Liver (tissue), 9 donors: Measurements from ENCODE around the gene MID1. TPM values are rescaled to one million over a fixed set of nuclear protein-coding genes. Genes with fewer than 3 reads are reported as not detected.

Experiments
- DNase-seq: peaks from one replicate; pipeline ENCODE4 v3.0.0-alpha.2; 2017; ENCODE audit warnings: low spot score
- H3K27ac ChIP-seq, 2 donors: one replicate each; pipeline ENCODE4 v1.7.0; 2013; ENCODE audit warnings: inconsistent platforms in 2 of 2, low read length in 2 of 2, control low read depth in 1 of 2, low read depth in 1 of 2, mild to moderate bottlenecking in 1 of 2
- H3K27me3 ChIP-seq, 4 donors: one replicate each; pipeline versions ENCODE4 v1.6.1 to v1.7.0; 2013; ENCODE audit warnings: low read length in 3 of 4, inconsistent platforms in 1 of 4, mild to moderate bottlenecking in 1 of 4, moderate library complexity in 1 of 4; ENCODE audit not compliant: control insufficient read depth in 4 of 4, insufficient read depth in 4 of 4
- H3K36me3 ChIP-seq, 4 donors: one replicate each; pipeline versions ENCODE4 v1.6.1 to v1.7.0; 2013; ENCODE audit warnings: low read length in 3 of 4, mild to moderate bottlenecking in 3 of 4, low read depth in 1 of 4, moderate library complexity in 1 of 4; ENCODE audit not compliant: control insufficient read depth in 4 of 4, insufficient read depth in 3 of 4
- H3K4me1 ChIP-seq, 4 donors: one replicate each; pipeline versions ENCODE4 v1.6.1 to v1.7.0; 2013; ENCODE audit warnings: low read length in 3 of 4, mild to moderate bottlenecking in 3 of 4, moderate library complexity in 1 of 4; ENCODE audit not compliant: control insufficient read depth in 4 of 4, insufficient read depth in 4 of 4
- H3K4me3 ChIP-seq, 3 donors: one replicate each; pipeline versions ENCODE4 v1.6.1 to v1.7.0; 2013; ENCODE audit warnings: low read length in 3 of 3, control low read depth in 1 of 3, low read depth in 1 of 3, mild to moderate bottlenecking in 1 of 3
- H3K9ac ChIP-seq, 2 donors: one replicate each; pipeline ENCODE4 v1.7.0; 2013; ENCODE audit warnings: low read length in 2 of 2, mild to moderate bottlenecking in 2 of 2, moderate library complexity in 2 of 2, control low read depth in 1 of 2, low read depth in 1 of 2
- H3K9me3 ChIP-seq, 4 donors: one replicate each; pipeline versions ENCODE4 v1.6.1 to v1.7.0; 2013; ENCODE audit warnings: low read length in 3 of 4; ENCODE audit not compliant: control insufficient read depth in 4 of 4
- ATF3 ChIP-seq: IDR thresholded peaks from 2 replicates; pipeline ENCODE4 v1.6.1; 2016; ENCODE audit warnings: antibody characterized with exemption
- CTCF ChIP-seq: fragments of 150-350 bp; IDR thresholded peaks from 2 replicates; pipeline ENCODE4 v1.5.1; 2017; ENCODE audit warnings: improper control_type of control experiment, low read depth, low read length; ENCODE audit not compliant: missing input control
- EGR1 ChIP-seq, 2 donors: IDR thresholded peaks; 2 replicates each; pipeline ENCODE4 v1.6.1; 2016 to 2018; ENCODE audit warnings: antibody characterized with exemption in 2 of 2, low read depth in 2 of 2
- FOXA1 ChIP-seq: IDR thresholded peaks from 2 replicates; pipeline ENCODE4 v1.6.1; 2016; ENCODE audit warnings: antibody characterized with exemption
- FOXA2 ChIP-seq: IDR thresholded peaks from 2 replicates; pipeline ENCODE4 v1.6.1; 2016; ENCODE audit warnings: antibody characterized with exemption
- GABPA ChIP-seq, 2 donors: IDR thresholded peaks in 1 of 2; conservative IDR thresholded peaks in 1 of 2; 2 replicates each; pipeline ENCODE4 v1.6.1; 2016; ENCODE audit warnings: antibody characterized with exemption in 2 of 2, mild to moderate bottlenecking in 1 of 2, moderate library complexity in 1 of 2
- HNF4A ChIP-seq, 2 donors: conservative IDR thresholded peaks; 2 replicates each; pipeline ENCODE4 v1.6.1; 2016; ENCODE audit warnings: antibody characterized with exemption in 2 of 2, mild to moderate bottlenecking in 2 of 2
- HNF4G ChIP-seq: IDR thresholded peaks from 2 replicates; pipeline ENCODE4 v1.6.1; 2016; ENCODE audit warnings: antibody characterized with exemption
- JUND ChIP-seq, 2 donors: IDR thresholded peaks; 2 replicates each; pipeline ENCODE4 v1.6.1; 2016; ENCODE audit warnings: antibody characterized with exemption in 2 of 2
- MAX ChIP-seq: IDR thresholded peaks from 2 replicates; pipeline ENCODE4 v1.6.1; 2016; ENCODE audit warnings: antibody characterized with exemption
- NR2F2 ChIP-seq: IDR thresholded peaks from 2 replicates; pipeline ENCODE4 v1.6.1; 2016; ENCODE audit warnings: antibody characterized with exemption
- RAD21 ChIP-seq, 2 donors: IDR thresholded peaks; 2 replicates each; pipeline ENCODE4 v1.6.1; 2016; ENCODE audit warnings: antibody characterized with exemption in 2 of 2, mild to moderate bottlenecking in 2 of 2
- RXRA ChIP-seq, 2 donors: IDR thresholded peaks; 2 replicates each; pipeline ENCODE4 v1.6.1; 2017 to 2018; ENCODE audit warnings: antibody characterized with exemption in 2 of 2, mild to moderate bottlenecking in 1 of 2
- SP1 ChIP-seq: IDR thresholded peaks from 2 replicates; pipeline ENCODE4 v1.6.1; 2018; ENCODE audit warnings: antibody characterized with exemption, mild to moderate bottlenecking
- TAF1 ChIP-seq: conservative IDR thresholded peaks from 2 replicates; pipeline ENCODE4 v1.6.1; 2016; ENCODE audit warnings: antibody characterized with exemption, mild to moderate bottlenecking
- YY1 ChIP-seq: IDR thresholded peaks from 2 replicates; pipeline ENCODE4 v1.6.1; 2016; ENCODE audit warnings: antibody characterized with exemption, mild to moderate bottlenecking
- ZBTB33 ChIP-seq: IDR thresholded peaks from 2 replicates; pipeline ENCODE4 v1.6.1; 2016; ENCODE audit warnings: antibody characterized with exemption
- WGBS: extraction: QIAGEN DNeasy Blood & Tissue Kit; methylation state at CpG from one replicate; pipeline ENCODE4 v1.1.7; 2013; 5-methylcytosine and 5-hydroxymethylcytosine counted together
- polyA plus RNA-seq, 2 donors: library from polyadenylated mRNA; stranded (reverse) in 1 of 2; unstranded in 1 of 2; fragments of 200-250 nt in 1 of 2; fragments of >200 nt in 1 of 2; fragmentation: Nextera tagmentation in 1 of 2; extraction: Ambion mirVana in 1 of 2; gene quantifications; one replicate each; pipeline versions ENCODE4 v1.2.1 to v1.2.3, GENCODE V29; 2013 to 2015
- total RNA-seq, 2 donors: library from RNA; depleted of rRNA; stranded (reverse); fragments of >200 nt; gene quantifications; one replicate each; pipeline ENCODE4 v1.2.3, GENCODE V29; 2014
- donor health status: healthy.
- donor health status: healthy.
- donor health status: healthy.
- donor health status: healthy.
- donor health status: healthy.

The MID1 gene
- total and polyA plus RNA-seq, 4 donors, result 1.8 to 7.9 (median 4.2) TPM

GRCh38 chrX:10533696-10534365, 86.6 kb downstream of the MID1 start:
- H3K27me3 ChIP-seq, result no peaks in the 10 kb centered on the region
- no peaks in the 10 kb centered on the region for H3K9me3 ChIP-seq
- H3K4me3 ChIP-seq, result no peak overlapping the region
- peaks cover 3 to 7% (median 5%) of the 10 kb centered on the region in 4 donors for H3K4me1 ChIP-seq
- DNase-seq, result no peak
- no peak overlapping the region for H3K9ac ChIP-seq
- no peak for TF ChIP-seq EGR1 (IDR thresholded peaks at IDR 0.05; ENCODE audit: low read depth in 2 of 2)
- H3K36me3 ChIP-seq, result no peaks in the 10 kb centered on the region
- H3K27ac ChIP-seq, result no peak overlapping the region
- 91% methylated on average over 1 of the region's 1 CpG for WGBS

- Histone ChIP-seq H3K36me3 (no peaks in the 10 kb centered on the region), H3K4me1 (peaks cover 0 to 4% (median 3%) of the 10 kb centered on the region in 4 donors), H3K4me3 (no peak overlapping the region), H3K9ac (no peak overlapping the region), H3K27ac (no peak overlapping the region), H3K9me3 (no peaks in the 10 kb centered on the region), H3K27me3 (no peaks in the 10 kb centered on the region)
- TF ChIP-seq YY1 (no peak), HNF4G (no peak), EGR1 (IDR thresholded peaks at IDR 0.05; ENCODE audit: low read depth in 2 of 2) (no peak), FOXA2 (no peak), RAD21 (IDR thresholded peaks at IDR 0.05) (no peak), RXRA (IDR thresholded peaks at IDR 0.05) (no peak), HNF4A (conservative IDR thresholded peaks at IDR 0.05) (no peak), CTCF (no peak), JUND (IDR thresholded peaks at IDR 0.05) (no peak), FOXA1 (no peak)
- no peak for DNase-seq
- WGBS, result 96% methylated on average over 1 of the region's 1 CpG
These were observed 88.5 kb downstream of the MID1 start for GRCh38 chrX:10531927-10532326.

- 82% methylated on average over 4 of the region's 4 CpGs for WGBS
These were observed 91.0 kb downstream of the MID1 start for GRCh38 chrX:10529344-10529743.

More at GRCh38 chrX:10529344-10529743, 91.0 kb downstream of the MID1 start:
- no peak for DNase-seq
- Histone ChIP-seq H3K27me3 (no peaks in the 10 kb centered on the region), H3K4me3 (no peak overlapping the region), H3K27ac (no peak overlapping the region), H3K4me1 (no peaks in the 10 kb centered on the region), H3K9me3 (no peaks in the 10 kb centered on the region), H3K9ac (no peak overlapping the region), H3K36me3 (no peaks in the 10 kb centered on the region)
- TF ChIP-seq SP1 (no peak), RXRA (IDR thresholded peaks at IDR 0.05) (no peak), FOXA2 (no peak), FOXA1 (no peak), NR2F2 (no peak), GABPA (IDR thresholded peaks at IDR 0.05 in 1 of 2, conservative IDR thresholded peaks at IDR 0.05 in 1 of 2) (no peak), RAD21 (IDR thresholded peaks at IDR 0.05) (no peak), ZBTB33 (no peak), JUND (IDR thresholded peaks at IDR 0.05) (no peak), HNF4G (no peak), EGR1 (IDR thresholded peaks at IDR 0.05; ENCODE audit: low read depth in 2 of 2) (no peak), MAX (no peak), TAF1 (no peak), YY1 (no peak), CTCF (no peak), ATF3 (no peak), HNF4A (conservative IDR thresholded peaks at IDR 0.05) (no peak)
